ENCODE data around the gene GPER1. TPM values are rescaled to one million over a fixed set of nuclear protein-coding genes. Genes with fewer than 3 reads are reported as not detected.

Gene GPER1
- total RNA-seq, 1 donor from 2014 or later = 1.2 TPM

DNA sequence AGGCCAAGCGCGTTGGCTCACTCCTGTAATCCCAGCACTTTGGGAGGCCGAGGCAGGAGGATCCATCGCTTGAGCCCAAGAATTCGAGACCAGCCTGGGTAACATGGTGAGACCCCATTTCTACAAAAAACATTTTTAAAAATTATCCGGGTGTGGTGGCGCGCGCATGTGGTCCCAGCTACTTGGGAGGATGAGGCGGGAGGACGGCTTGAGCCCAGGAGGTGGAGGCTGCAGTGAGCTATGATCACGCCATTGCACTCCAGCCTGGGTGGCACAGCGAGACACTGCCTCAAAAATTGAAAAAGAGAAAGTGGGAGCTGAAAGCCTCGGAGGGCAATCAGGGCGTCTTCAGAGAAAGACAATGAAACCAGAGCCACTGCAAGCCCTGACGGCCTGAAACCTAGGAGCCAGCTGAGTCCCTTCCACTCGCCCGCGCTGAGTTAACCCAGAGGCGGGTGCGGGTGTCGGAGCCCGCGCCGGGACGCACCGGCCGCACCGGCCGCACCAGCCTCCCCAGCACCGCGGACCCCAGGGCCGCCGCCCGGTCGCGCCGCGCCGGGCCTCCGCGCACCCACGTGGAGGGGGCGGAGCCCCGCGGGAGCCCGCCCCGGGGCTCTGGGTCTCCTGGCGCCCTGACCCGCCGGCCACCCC, 49.7 kb downstream of the GPER1 start:
- DNase-seq (ENCODE audit: low spot score) = peak; percentile 75
- H3K9ac ChIP-seq = peak overlapping the region; percentile 15
- Mint-ChIP-seq H3K9me3 (peaks cover 3% of the 10 kb centered on the region), H3K27ac (no peak overlapping the region), H3K4me3 (peak overlapping the region; percentile 92), H3K4me1 (peaks cover 9% of the 10 kb centered on the region), H3K27me3 (ENCODE audit: insufficient read depth, low read depth) (peaks cover 2% of the 10 kb centered on the region), H3K36me3 (peaks cover 8% of the 10 kb centered on the region)
- peaks cover 36% of the 10 kb centered on the region for H3K79me2 ChIP-seq (ENCODE audit: low read depth)
- no peak overlapping the region for H3K27ac ChIP-seq
- TF ChIP-seq EZH2phosphoT487 (IDR thresholded peaks at IDR 0.05) = no peak
- TF ChIP-seq, protein P1, sequence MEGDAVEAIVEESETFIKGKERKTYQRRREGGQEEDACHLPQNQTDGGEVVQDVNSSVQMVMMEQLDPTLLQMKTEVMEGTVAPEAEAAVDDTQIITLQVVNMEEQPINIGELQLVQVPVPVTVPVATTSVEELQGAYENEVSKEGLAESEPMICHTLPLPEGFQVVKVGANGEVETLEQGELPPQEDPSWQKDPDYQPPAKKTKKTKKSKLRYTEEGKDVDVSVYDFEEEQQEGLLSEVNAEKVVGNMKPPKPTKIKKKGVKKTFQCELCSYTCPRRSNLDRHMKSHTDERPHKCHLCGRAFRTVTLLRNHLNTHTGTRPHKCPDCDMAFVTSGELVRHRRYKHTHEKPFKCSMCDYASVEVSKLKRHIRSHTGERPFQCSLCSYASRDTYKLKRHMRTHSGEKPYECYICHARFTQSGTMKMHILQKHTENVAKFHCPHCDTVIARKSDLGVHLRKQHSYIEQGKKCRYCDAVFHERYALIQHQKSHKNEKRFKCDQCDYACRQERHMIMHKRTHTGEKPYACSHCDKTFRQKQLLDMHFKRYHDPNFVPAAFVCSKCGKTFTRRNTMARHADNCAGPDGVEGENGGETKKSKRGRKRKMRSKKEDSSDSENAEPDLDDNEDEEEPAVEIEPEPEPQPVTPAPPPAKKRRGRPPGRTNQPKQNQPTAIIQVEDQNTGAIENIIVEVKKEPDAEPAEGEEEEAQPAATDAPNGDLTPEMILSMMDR (IDR thresholded peaks at IDR 0.05) = no peak
- no peak for TF ChIP-seq EZH2 (IDR thresholded peaks at IDR 0.05)
- peaks cover 10% of the 10 kb centered on the region for H4K20me1 ChIP-seq (ENCODE audit: low read depth)
- no peaks in the 10 kb centered on the region for H3K9me3 ChIP-seq (ENCODE audit: low read depth)
- peak overlapping the region; percentile 90 for H3K4me2 ChIP-seq
- H3K4me1 ChIP-seq = peaks cover 9% of the 10 kb centered on the region
- H2AFZ ChIP-seq (replicated peaks) = no peak overlapping the region
- H3K27me3 ChIP-seq = no peaks in the 10 kb centered on the region
- H3K4me3 ChIP-seq = peak overlapping the region; percentile 66
- H3K36me3 ChIP-seq = no peaks in the 10 kb centered on the region
- H3F3A ChIP-seq (ENCODE audit: low read depth) = peaks cover 20% of the 10 kb centered on the region

DNA sequence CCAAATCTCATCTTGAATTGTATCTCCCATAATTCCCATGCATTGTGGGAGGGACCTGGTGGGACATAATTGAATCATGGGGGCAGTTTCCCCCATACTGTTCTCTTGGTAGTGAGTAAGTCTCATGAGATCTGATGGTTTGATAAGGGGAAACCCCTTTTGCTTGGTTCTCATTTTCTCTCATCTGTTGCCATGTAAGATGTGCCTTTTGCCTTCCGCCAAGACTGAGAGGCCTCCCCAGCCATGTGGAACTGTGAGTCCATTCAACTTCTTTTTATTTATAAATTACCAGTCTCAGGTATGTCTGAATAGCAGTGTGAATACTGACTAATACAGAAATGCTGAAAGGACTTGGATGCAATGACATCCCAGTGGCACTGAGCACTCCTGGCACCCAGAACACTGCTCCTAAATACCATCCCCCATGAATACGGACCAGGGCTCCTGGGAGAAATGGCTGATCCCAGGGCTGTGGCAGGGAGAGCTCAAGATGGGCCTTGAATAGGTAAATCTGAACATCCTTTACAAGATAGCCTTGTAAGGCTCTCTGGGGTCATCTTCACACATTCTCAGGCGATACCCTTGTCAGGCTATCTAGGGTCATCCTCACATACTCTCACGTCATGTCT, 52.7 kb downstream of the GPER1 start:
- no peak for TF ChIP-seq EZH2 (IDR thresholded peaks at IDR 0.05)
- no peak for TF ChIP-seq EZH2phosphoT487 (IDR thresholded peaks at IDR 0.05)
- TF ChIP-seq, protein P1 (IDR thresholded peaks at IDR 0.05) = no peak
- H3K27me3 ChIP-seq = no peaks in the 10 kb centered on the region
- H3K79me2 ChIP-seq (ENCODE audit: low read depth) = peaks cover 14% of the 10 kb centered on the region
- H3K4me3 Mint-ChIP-seq = no peak overlapping the region
- H3K36me3 ChIP-seq = no peaks in the 10 kb centered on the region
- peaks cover 9% of the 10 kb centered on the region for H3K4me1 ChIP-seq
- DNase-seq (ENCODE audit: low spot score) = no peak
- H3K36me3 Mint-ChIP-seq = no peaks in the 10 kb centered on the region
- peaks cover 10% of the 10 kb centered on the region for H4K20me1 ChIP-seq (ENCODE audit: low read depth)
- peaks cover 9% of the 10 kb centered on the region for H3K4me1 Mint-ChIP-seq
- H3K9me3 ChIP-seq (ENCODE audit: low read depth) = no peaks in the 10 kb centered on the region
- no peak overlapping the region for H3K27ac ChIP-seq
- H3K9ac ChIP-seq = no peak overlapping the region
- no peak overlapping the region for H2AFZ ChIP-seq (replicated peaks)
- H3K27me3 Mint-ChIP-seq (ENCODE audit: insufficient read depth, low read depth) = peaks cover 2% of the 10 kb centered on the region
- no peak overlapping the region for H3K27ac Mint-ChIP-seq
- H3F3A ChIP-seq (ENCODE audit: low read depth) = peaks cover 13% of the 10 kb centered on the region
- no peak overlapping the region for H3K4me2 ChIP-seq
- no peak overlapping the region for H3K4me3 ChIP-seq
- H3K9me3 Mint-ChIP-seq = no peaks in the 10 kb centered on the region

DNA sequence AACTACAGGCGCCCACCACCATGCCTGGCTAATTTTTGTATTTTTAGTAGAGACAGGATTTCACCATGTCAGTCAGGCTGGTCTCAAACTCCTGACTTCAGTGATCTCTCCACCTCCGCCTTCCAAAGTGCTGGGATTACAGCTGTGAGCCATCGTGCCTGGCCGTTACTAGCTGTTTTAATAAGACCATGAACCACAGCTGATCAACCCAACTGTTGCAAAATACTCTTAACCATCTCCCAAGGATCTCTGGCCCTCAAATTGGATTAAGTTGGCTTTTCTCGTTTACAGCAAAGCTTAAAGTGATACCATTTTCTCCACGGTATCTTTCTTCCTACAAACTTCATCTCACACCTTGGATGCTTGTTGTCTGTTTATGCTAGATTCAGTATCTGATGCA, 53.7 kb downstream of the GPER1 start:
- Mint-ChIP-seq H3K27ac (no peak overlapping the region), H3K4me1 (peaks cover 7% of the 10 kb centered on the region), H3K4me3 (no peak overlapping the region), H3K36me3 (no peaks in the 10 kb centered on the region), H3K27me3 (ENCODE audit: insufficient read depth, low read depth) (peaks cover 2% of the 10 kb centered on the region), H3K9me3 (no peaks in the 10 kb centered on the region)
- no peak for DNase-seq (ENCODE audit: low spot score)
- H3K4me1 ChIP-seq = peaks cover 6% of the 10 kb centered on the region
- H3F3A ChIP-seq (ENCODE audit: low read depth) = peaks cover 10% of the 10 kb centered on the region
- peaks cover 8% of the 10 kb centered on the region for H4K20me1 ChIP-seq (ENCODE audit: low read depth)
- no peak overlapping the region for H3K4me3 ChIP-seq
- H3K27me3 ChIP-seq = no peaks in the 10 kb centered on the region
- no peak overlapping the region for H3K27ac ChIP-seq
- TF ChIP-seq EZH2phosphoT487 (IDR thresholded peaks at IDR 0.05) = no peak
- TF ChIP-seq EZH2 (IDR thresholded peaks at IDR 0.05) = no peak
- TF ChIP-seq, protein P1 (IDR thresholded peaks at IDR 0.05) = no peak
- H2AFZ ChIP-seq (replicated peaks) = no peak overlapping the region
- H3K4me2 ChIP-seq = no peak overlapping the region
- no peak overlapping the region for H3K9ac ChIP-seq
- peaks cover 9% of the 10 kb centered on the region for H3K79me2 ChIP-seq (ENCODE audit: low read depth)
- H3K36me3 ChIP-seq = no peaks in the 10 kb centered on the region
- H3K9me3 ChIP-seq (ENCODE audit: low read depth) = no peaks in the 10 kb centered on the region
